GM10266 (cell line): ENCODE measurements around the gene GIMAP7.

Source experiments
- DNase-seq: peaks from one replicate; pipeline ENCODE4 v3.0.0; 2012; ENCODE audit errors: extremely low spot score
- CTCF ChIP-seq: IDR thresholded peaks from 2 replicates; pipeline ENCODE4 v1.5.1; 2012; ENCODE audit warnings: mild to moderate bottlenecking, low read depth; ENCODE audit not compliant: control insufficient read depth, insufficient read depth; ENCODE audit errors: missing control alignments

GIMAP7 gene

GRCh38 chr7:150538259-150538658, 23.6 kb downstream of the GIMAP7 start:
- TF ChIP-seq CTCF, result no peak
- no peak for DNase-seq

- no peak for TF ChIP-seq CTCF
- no peak for DNase-seq
Measured at GRCh38 chr7:150553163-150553562, 38.5 kb downstream of the GIMAP7 start.

GRCh38 chr7:150556521-150557138, 42.0 kb downstream of the GIMAP7 start:
- no peak for DNase-seq
- no peak for TF ChIP-seq CTCF

- no peak for DNase-seq
- no peak for TF ChIP-seq CTCF
Measured at GRCh38 chr7:150560486-150560885, 45.8 kb downstream of the GIMAP7 start.

GRCh38 chr7:150562919-150563318, 48.2 kb downstream of the GIMAP7 start:
- no peak for DNase-seq
- TF ChIP-seq CTCF, result no peak

GRCh38 chr7:150564006-150564405, 49.3 kb downstream of the GIMAP7 start:
- TF ChIP-seq CTCF, result no peak

GRCh38 chr7:150564566-150564965, 49.9 kb downstream of the GIMAP7 start:
- no peak for DNase-seq
- TF ChIP-seq CTCF, result no peak

More at GRCh38 chr7:150564006-150564405, 49.3 kb downstream of the GIMAP7 start:
- no peak for DNase-seq
